Measurements from ENCODE around the gene CUX1. TPM values are rescaled to one million over a fixed set of nuclear protein-coding genes. Genes with fewer than 3 reads are reported as not detected.

The CUX1 gene
- polyA plus RNA-seq, 3 donors = 80.1 to 95.7 (median 93.4) TPM

- no peak for DNase-seq
These were observed 114.7 kb downstream of the CUX1 start for GRCh38 chr7:101932083-101932482.

- no peak for DNase-seq
These were observed 115.6 kb downstream of the CUX1 start for GRCh38 chr7:101933028-101933427.

GRCh38 chr7:101933688-101934121 is 116.3 kb downstream of the CUX1 start:
- no peak for DNase-seq

GRCh38 chr7:101934618-101935017 is 117.2 kb downstream of the CUX1 start:
- no peak for DNase-seq

GRCh38 chr7:101935521-101936141 is 118.2 kb downstream of the CUX1 start:
- no peak for DNase-seq

- no peak for DNase-seq
These were observed 118.8 kb downstream of the CUX1 start for GRCh38 chr7:101936223-101936610.

GRCh38 chr7:101936611-101937231 is 119.3 kb downstream of the CUX1 start:
- no peak for DNase-seq

GRCh38 chr7:101937717-101938514 is 120.5 kb downstream of the CUX1 start:
- no peak for DNase-seq

- no peak for DNase-seq
These were observed 121.8 kb downstream of the CUX1 start for GRCh38 chr7:101939136-101939695.

- no peak for DNase-seq
These were observed 122.7 kb downstream of the CUX1 start for GRCh38 chr7:101940151-101940550.

- peak; percentile 71 for DNase-seq
These were observed 123.4 kb downstream of the CUX1 start for GRCh38 chr7:101940830-101941229.

GRCh38 chr7:101941481-101942383 is 124.3 kb downstream of the CUX1 start:
- DNase-seq = no peak

GRCh38 chr7:101942603-101943210 is 125.3 kb downstream of the CUX1 start:
- DNase-seq = no peak

GRCh38 chr7:101943306-101943705 is 125.9 kb downstream of the CUX1 start:
- DNase-seq = no peak

GRCh38 chr7:101943889-101944600 is 126.6 kb downstream of the CUX1 start:
- no peak for DNase-seq

GRCh38 chr7:101944611-101945010 is 127.2 kb downstream of the CUX1 start:
- DNase-seq = no peak

GRCh38 chr7:101945034-101945758 is 127.8 kb downstream of the CUX1 start:
- DNase-seq = no peak

GRCh38 chr7:101947899-101948298 is 130.5 kb downstream of the CUX1 start:
- no peak for DNase-seq

- no peak for DNase-seq
These were observed 131.2 kb downstream of the CUX1 start for GRCh38 chr7:101948650-101949049.

Measured in renal pelvis (tissue), 4 donors.